HS-5 (cell line): Measurements from ENCODE around the gene RNU1-4.
A peak's percentile ranks its signal among the peaks of the same experiment; 100 is the strongest.
"Not testable (repeated sequence)": the region's sequence is repeated elsewhere in the genome, so short reads cannot be mapped to it uniquely, and the experiment has no call there.

Experiments used
- DNase-seq: peaks from one replicate; pipeline ENCODE4 v3.0.0-alpha.2; 2012; ENCODE audit warnings: low read depth

The RNU1-4 gene

DNA sequence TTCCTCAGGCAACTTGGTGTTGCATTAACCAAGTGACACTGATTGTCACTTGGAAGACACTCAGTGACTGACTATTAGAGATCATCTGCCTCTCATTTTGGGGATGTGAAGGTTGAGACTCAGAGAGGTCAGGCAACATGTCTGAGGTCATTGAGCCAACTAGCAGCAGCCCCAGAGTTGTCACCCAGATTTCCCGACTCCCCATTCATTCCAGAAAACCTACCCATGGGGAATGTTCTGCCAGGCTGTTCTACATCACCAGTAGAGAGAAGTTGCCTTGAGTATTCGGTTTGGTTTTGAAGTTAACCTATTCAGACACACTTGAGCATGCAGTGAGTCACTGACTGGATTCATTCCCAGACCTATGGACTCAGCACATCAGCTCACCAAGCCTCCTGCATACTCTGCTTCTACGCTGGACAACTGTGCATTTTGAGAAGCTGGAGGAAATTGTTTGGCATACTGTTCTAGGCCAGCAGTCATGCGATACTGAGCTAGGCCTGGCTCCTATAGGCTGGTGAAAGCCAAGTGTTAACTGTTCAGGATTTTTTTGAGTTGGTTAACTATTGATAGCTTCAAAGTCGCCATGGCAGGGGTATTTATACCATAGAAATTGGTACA, 29.9 kb downstream of the RNU1-4 start:
- DNase-seq, result peak; percentile 96

DNA sequence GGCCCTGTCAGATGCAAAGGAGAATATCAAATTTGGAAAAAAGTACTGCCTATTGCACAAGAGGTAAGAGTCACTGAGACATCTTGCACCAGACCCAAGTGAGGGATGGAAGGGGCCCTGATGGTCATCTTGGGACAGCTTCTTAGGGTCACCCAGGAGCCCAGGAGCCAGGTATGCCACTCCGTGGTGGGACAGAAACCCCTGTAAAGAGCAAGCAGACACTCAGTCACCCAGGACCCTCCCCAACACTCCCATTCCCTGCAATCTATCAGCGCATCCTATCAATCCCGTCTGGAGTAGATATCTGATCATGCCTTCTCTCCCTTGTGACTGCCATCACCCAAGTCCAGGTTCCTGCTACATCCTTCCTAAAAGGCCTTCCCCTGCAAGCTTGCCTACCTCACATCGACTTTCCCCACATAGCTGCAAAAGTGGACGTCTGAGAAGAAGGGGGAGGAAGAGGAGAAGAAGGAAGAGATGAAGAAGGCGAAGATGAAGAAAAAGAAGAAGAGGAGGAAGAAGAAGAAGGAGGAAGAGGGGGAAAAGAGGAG, 30.7 kb downstream of the RNU1-4 start:
- DNase-seq, result not testable (repeated sequence)

DNA sequence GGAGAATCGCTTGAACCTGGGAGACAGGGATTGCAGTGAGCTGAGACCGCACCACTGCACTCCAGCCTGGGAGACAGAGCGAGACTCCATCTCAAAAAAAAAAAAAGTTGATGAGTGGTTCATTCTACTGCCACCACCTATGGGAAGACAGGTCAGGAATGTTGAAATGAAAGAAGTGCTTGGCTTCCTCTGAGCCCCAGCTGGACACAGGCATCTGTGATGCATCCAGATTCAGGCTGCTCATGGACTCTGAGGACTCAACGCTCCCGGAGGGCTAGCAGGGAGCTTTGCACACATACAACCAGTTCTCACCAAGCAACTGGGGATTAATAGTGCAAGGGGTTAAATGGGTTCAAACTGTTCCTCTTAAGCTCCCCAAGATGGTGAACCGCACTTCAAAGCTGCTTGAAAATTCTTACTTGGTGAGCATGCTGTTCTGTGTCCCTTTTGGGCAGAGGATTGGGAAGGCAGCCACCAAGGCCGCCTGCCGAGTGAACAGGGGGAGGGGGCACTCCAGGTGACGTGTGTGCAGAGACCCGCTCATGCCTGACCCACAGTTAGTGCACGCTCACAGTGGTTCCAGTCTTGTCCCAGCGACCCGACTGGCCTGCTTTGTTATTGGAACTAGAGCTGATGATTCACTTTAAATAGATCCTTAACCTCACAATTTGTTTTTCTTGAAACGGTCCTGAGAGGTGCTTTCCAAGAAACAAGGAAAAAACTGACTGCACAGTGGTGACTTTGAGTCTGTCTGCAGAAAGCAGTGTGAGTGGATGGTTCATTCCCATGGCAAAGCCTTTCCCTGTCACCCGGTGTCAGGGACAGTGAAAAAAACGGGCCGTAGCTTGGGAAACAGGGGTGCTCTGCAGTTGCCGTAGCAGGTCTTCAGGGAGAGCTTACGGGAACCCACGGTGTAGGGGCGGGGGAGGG, 32.2 kb downstream of the RNU1-4 start:
- not testable (repeated sequence) for DNase-seq

DNA sequence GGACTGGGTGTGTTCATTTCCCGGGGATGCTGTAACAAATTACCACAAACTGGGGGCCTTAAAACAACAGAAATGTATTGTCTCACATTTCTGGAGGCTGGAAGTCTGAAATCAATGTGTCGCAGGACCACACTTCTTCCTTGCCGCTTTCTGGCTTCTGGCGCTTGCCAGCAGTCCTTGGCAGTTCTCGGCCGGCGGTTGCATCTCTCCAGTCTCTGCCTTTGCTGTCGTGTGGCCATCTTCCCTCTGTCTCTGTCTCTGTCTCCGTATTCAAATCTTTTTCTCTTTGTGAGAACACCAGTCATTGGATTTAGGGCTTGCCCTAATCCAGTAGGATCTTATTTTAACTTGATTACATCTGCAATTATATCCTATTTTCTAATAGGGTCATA, 32.9 kb downstream of the RNU1-4 start:
- DNase-seq, result not testable (repeated sequence)

DNA sequence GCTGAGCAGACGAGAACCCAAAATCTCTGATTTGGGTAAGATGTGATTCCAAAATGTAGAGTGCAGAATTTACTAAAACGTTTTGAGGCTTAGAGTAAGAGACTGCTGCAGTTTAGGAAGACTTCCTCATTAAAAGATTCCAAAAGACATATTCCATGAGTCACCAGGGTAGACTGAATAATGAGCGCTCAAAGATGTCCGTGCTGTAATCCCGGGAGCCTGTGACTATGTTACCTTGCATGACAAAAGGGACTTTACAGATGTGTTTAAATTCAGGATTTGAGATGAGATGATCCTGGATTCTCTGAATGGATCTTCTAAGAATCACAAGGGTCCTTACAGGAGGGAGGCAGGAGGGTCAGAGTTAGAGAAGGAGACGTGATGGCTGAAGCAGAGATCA, 33.4 kb downstream of the RNU1-4 start:
- DNase-seq, result not testable (repeated sequence)

DNA sequence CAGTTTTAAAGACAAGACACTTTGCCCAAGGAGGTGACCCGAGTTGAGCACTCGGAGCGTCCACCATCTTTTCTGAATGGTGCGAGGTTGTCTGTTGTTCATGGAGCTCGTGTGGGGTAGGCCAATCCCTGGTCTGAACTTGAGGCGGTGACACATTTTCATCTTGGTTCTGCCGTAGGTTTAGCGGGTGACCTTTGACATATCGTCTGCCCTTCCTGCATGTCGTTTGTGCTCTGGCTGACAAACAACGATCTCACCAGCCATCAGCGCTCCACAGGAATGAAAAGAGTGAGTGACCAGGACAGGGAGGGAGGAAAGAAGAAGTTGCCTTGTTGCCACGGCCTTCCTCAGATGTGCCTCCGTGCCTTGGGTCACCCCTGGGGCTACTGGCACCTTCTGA, 34.5 kb downstream of the RNU1-4 start:
- not testable (repeated sequence) for DNase-seq

DNA sequence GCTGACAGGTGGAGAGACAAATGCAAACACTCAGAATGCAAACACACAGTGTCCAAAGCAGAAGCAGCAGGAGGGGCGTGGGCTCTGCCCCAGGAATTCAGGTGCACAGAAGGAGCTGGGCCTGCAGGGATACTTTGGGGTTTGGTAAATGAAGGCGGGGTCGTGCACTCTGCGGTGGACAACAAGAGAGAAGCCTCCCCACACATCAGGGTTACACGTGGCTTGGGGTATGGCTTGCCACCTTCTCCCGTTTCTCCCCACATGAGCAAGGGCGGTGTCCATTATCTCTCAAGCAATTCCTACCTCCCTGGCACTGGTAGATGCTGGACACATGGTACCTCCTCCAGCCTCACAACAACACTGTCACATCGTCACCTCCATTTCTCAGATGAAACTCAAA, 35.0 kb downstream of the RNU1-4 start:
- DNase-seq, result not testable (repeated sequence)

DNA sequence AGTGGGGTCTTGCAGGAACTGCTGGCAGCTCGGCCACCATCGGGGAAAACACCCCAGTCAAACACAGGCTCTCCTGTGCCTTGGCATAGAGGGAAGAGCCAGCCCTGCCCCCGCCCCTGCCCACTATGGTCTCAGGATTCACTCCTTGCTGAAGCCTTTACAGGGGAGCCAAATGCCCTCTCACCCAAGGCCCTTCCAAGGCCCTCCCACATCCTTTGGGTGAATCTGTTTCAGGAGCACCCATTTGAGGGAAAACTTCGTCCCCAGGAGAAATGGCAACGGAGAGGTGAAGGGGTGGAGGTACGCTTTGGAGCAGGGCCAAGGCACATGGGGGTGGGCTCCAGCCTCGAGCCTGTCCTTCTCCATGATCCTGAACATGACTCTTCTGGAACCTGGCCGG, 35.9 kb downstream of the RNU1-4 start:
- not testable (repeated sequence) for DNase-seq

DNA sequence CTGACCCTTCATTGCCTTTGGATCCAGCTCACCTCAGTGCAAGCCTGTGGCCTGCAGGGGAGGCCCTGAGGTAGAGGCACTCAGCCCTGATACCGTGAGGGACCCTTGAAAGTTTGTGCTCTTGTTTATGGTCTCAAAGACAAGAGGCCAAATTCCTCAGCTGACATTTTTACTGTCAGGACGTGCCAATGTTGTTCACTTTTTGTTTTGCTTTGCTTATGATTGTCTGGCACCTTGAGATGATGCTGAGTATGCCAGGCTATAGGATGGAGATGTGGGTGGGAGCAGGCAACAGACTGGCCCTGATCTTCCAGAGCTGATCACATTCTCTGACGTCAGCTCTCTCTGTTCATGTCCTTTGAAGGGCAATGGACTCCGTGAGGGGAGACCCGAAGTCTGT, 36.5 kb downstream of the RNU1-4 start:
- DNase-seq, result not testable (repeated sequence)

DNA sequence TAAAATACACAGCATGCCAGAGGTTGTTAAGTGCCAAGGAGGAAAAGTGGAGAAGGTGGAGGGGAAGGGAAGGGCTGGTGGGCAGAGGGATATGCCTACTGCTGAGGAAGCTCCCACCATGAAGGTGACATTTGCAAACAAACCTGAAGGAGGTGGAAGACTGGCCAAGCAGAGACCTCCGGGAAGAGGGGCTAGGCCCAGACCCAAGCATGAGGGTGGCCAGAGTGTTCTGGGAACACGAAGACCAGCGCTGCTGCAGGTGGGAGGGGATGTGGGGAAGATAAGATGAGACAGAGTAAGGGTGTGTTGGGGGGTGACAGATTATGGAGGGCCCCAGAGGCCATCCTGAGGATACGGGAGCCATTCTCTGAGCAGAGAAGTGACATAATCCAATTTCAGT, 37.5 kb downstream of the RNU1-4 start:
- not testable (repeated sequence) for DNase-seq

DNA sequence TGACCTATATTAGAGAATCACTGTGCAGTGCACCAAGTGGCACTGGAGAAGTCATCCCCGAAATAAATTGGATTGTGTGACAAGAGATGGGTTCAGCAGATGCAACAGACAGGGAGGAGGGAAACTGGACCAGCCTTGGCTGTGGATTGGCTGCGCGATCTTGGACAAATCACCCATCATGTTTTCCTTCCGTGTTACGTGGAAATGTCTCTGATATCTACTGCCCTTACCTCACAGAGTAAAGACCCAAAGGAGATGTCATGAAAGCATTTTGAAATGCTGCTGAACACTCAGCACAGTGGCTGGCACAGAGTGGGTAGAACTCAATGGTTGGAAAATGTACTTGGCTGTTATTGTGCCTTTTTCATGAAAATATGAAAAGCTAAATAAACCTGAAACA, 39.2 kb downstream of the RNU1-4 start:
- DNase-seq, result not testable (repeated sequence)

DNA sequence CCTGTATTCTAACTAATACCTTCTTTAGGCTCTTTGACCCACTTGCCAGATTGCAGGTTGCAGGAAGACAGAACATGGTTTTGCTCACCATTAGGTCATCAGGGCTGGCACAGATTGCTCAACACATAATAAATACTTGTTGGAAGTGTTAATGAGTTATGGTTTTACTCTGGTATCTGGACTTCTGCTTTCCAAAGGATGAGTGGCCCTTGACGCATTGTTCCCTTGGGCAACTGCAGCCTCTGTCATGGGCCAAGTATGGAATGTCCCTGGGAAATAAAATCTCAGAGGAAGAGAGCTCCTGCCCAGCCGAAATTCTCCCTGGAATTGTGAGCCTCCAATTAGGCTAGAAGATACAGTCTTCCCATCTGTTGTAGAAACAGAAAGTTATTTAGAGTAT, 40.7 kb downstream of the RNU1-4 start:
- not testable (repeated sequence) for DNase-seq

DNA sequence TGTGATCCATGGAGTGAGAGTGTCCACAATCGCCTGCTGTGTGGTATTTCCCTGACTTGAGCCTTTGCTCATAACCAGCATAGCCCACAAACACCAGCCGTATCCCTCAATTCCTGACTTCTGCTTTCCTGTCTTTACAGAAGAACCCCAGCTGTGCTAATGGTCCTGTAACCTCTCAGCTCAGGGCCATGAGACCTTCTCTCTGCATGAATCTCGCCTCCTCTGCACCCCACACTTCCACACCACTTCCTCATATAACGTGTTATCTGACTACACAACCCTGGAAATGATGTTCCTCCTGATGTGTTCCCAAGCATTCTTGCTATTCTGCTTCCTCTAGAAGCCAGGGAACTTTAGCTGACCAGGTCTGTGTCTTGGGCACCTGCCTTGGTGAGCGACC, 41.3 kb downstream of the RNU1-4 start:
- not testable (repeated sequence) for DNase-seq

DNA sequence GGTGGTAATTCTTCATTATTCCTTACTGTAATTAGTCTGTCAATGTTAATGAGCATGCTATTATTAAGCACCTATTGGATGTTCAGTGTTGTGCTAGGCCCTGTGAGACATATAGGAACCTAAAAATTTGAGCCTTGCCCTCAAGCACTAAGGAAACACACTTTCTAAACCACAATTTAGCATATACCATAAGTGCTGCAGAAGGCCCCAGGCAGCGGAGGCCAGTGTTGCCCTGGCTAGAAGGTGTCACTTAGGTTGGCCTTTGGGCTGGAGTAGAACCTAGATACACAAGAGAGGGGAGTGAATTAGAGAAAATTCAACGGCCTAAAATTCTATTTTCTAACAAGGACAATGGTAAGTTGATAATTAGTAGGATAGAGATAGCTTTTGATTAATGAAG, 44.6 kb downstream of the RNU1-4 start:
- DNase-seq, result not testable (repeated sequence)

DNA sequence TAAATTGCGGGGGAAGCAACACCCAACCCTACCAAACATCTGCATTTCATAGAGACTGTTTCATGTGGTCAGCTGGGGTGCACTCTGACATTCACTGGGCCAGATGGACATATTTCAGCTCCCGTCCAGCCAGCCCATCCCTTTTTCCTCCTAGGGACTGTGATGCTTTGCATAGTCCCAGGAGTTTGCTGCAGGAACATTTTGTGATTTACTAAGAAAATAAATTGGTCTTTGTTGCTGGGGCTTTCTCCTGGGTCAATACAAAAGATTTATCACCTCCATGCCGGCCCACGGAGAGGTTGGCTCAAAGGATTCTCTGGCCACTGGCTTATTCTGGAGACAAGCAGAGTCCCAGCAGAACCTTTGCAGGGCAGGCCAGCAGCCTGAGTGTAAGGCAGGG, 46.0 kb downstream of the RNU1-4 start:
- not testable (repeated sequence) for DNase-seq

DNA sequence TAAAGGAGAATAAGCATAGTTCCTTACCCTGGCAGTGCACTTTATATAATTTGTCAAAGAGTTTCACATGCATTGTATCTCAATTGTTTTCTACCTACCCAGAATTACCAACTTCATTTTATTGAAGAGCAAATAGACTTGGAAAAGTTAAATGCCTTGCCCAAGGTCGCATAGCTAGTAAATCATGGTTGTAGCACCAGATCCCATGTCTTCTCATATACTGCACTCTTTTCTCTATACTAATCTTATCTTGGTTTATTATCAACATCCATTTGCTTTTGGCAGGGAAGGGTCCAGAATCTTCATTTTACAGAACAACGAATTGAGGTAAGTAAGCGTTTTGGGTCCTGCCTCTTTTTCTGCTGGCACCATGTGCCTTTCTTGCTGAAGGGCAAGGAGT, 46.9 kb downstream of the RNU1-4 start:
- DNase-seq, result not testable (repeated sequence)

DNA sequence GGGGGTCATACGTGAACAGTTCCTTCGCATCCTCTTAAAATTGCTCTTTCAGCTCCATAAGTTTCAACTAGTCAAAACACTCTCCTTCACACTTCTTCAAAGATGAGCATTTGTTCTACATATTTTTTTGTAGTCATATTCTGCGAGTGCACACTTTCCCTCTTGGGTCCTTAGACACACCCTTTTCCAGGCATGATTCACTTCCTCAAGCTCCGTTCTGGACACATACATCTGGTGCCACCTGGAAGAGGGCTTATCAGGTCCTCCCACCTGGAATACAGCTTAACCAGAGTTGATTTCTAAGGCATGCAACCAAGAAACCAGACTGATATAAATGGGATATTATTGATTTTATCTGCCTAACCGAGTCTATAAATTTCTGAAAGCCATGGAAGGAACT, 47.4 kb downstream of the RNU1-4 start:
- DNase-seq, result not testable (repeated sequence)
